IPS-20b (cell line): ENCODE measurements around the gene CELA3B.
"Not testable (repeated sequence)": the region's sequence is repeated elsewhere in the genome, so short reads cannot be mapped to it uniquely, and the experiment has no call there.

Experiments
- H3K27ac ChIP-seq: one replicate; pipeline ENCODE4 v1.5.1; 2013; ENCODE audit warnings: low read length
- H3K27me3 ChIP-seq: 2 replicates; pipeline ENCODE4 v1.6.1; 2013; ENCODE audit warnings: mild to moderate bottlenecking, low read length, inconsistent platforms; ENCODE audit not compliant: insufficient read depth
- H3K36me3 ChIP-seq: 2 replicates; pipeline ENCODE4 v1.6.1; 2013; ENCODE audit warnings: low read depth, mild to moderate bottlenecking, inconsistent platforms, low read length, moderate library complexity; ENCODE audit not compliant: insufficient read depth
- H3K4me1 ChIP-seq: 2 replicates; pipeline ENCODE4 v1.6.1; 2013; ENCODE audit warnings: mild to moderate bottlenecking, control low read depth, inconsistent platforms, low read length, moderate library complexity; ENCODE audit not compliant: insufficient read depth
- H3K4me3 ChIP-seq: 2 replicates; pipeline ENCODE4 v1.5.1; 2013; ENCODE audit warnings: mild to moderate bottlenecking, low read length, inconsistent platforms
- H3K9ac ChIP-seq: 2 replicates; pipeline ENCODE4 v1.6.1; 2013; ENCODE audit warnings: low read depth, mild to moderate bottlenecking, inconsistent platforms, low read length, moderate library complexity
- H3K9me3 ChIP-seq: 2 replicates; pipeline ENCODE4 v1.6.1; 2013; ENCODE audit warnings: mild to moderate bottlenecking, low read depth, low read length, inconsistent platforms; ENCODE audit not compliant: insufficient read depth

The CELA3B gene

GRCh38 chr1:22005261-22006149 is 28.7 kb downstream of the CELA3B start:
- not testable (repeated sequence) for H3K9ac ChIP-seq, H3K27ac ChIP-seq, H3K4me1 ChIP-seq, H3K9me3 ChIP-seq, H3K27me3 ChIP-seq, H3K4me3 ChIP-seq, H3K36me3 ChIP-seq

- H3K4me1 ChIP-seq, H3K9ac ChIP-seq, H3K27ac ChIP-seq, H3K9me3 ChIP-seq, H3K27me3 ChIP-seq, H3K36me3 ChIP-seq, H3K4me3 ChIP-seq: not testable (repeated sequence)
Observed at GRCh38 chr1:22006736-22007135, 29.9 kb downstream of the CELA3B start.

GRCh38 chr1:22007262-22007661 is 30.4 kb downstream of the CELA3B start:
- not testable (repeated sequence) for H3K36me3 ChIP-seq, H3K27me3 ChIP-seq, H3K9ac ChIP-seq, H3K4me3 ChIP-seq, H3K9me3 ChIP-seq, H3K27ac ChIP-seq, H3K4me1 ChIP-seq

GRCh38 chr1:22009566-22009965 is 32.7 kb downstream of the CELA3B start:
- H3K9me3 ChIP-seq = not testable (repeated sequence)

GRCh38 chr1:22012752-22013151 is 35.9 kb downstream of the CELA3B start:
- not testable (repeated sequence) for H3K27me3 ChIP-seq

More at GRCh38 chr1:22009566-22009965, 32.7 kb downstream of the CELA3B start:
- not testable (repeated sequence) for H3K4me1 ChIP-seq, H3K27me3 ChIP-seq, H3K4me3 ChIP-seq, H3K36me3 ChIP-seq, H3K9ac ChIP-seq, H3K27ac ChIP-seq

GRCh38 chr1:22014575-22015206 is 37.9 kb downstream of the CELA3B start:
- not testable (repeated sequence) for H3K9me3 ChIP-seq, H3K27ac ChIP-seq, H3K27me3 ChIP-seq, H3K4me1 ChIP-seq, H3K36me3 ChIP-seq, H3K9ac ChIP-seq, H3K4me3 ChIP-seq

More at GRCh38 chr1:22012752-22013151, 35.9 kb downstream of the CELA3B start:
- not testable (repeated sequence) for H3K4me3 ChIP-seq, H3K27ac ChIP-seq, H3K9me3 ChIP-seq, H3K4me1 ChIP-seq, H3K9ac ChIP-seq, H3K36me3 ChIP-seq

GRCh38 chr1:22018583-22019559 is 42.0 kb downstream of the CELA3B start:
- H3K9ac ChIP-seq = no peak overlapping the region
- peaks cover 4% of the 10 kb centered on the region; the same call in 1 of the 2 replicates for H3K4me1 ChIP-seq
- H3K4me3 ChIP-seq = no peak overlapping the region
- H3K27ac ChIP-seq = no peak overlapping the region
- no peaks in the 10 kb centered on the region for H3K9me3 ChIP-seq
- no peaks in the 10 kb centered on the region for H3K36me3 ChIP-seq
- H3K27me3 ChIP-seq = no peaks in the 10 kb centered on the region

- Histone ChIP-seq H3K36me3 (no peaks in the 10 kb centered on the region), H3K27ac (no peak overlapping the region), H3K9me3 (no peaks in the 10 kb centered on the region), H3K4me3 (no peak overlapping the region), H3K27me3 (no peaks in the 10 kb centered on the region), H3K9ac (no peak overlapping the region), H3K4me1 (peaks cover 9% of the 10 kb centered on the region)
Observed at GRCh38 chr1:22021061-22021460, 44.2 kb downstream of the CELA3B start.

GRCh38 chr1:22024485-22025367 is 47.9 kb downstream of the CELA3B start:
- peak overlapping the region; percentile 99 for H3K4me3 ChIP-seq
- H3K9ac ChIP-seq = peak overlapping the region; percentile 97; the same call in 1 of the 2 replicates

GRCh38 chr1:22025368-22026155 is 48.7 kb downstream of the CELA3B start:
- Histone ChIP-seq H3K27ac (peak overlapping the region; percentile 97), H3K36me3 (peaks cover 15% of the 10 kb centered on the region), H3K4me3 (peak overlapping the region; percentile 99), H3K4me1 (peaks cover 9% of the 10 kb centered on the region), H3K27me3 (no peaks in the 10 kb centered on the region), H3K9ac (peak overlapping the region; percentile 97), H3K9me3 (no peaks in the 10 kb centered on the region)

More at GRCh38 chr1:22024485-22025367, 47.9 kb downstream of the CELA3B start:
- Histone ChIP-seq H3K27me3 (no peaks in the 10 kb centered on the region), H3K36me3 (peaks cover 7% of the 10 kb centered on the region), H3K4me1 (peaks cover 9% of the 10 kb centered on the region), H3K9me3 (no peaks in the 10 kb centered on the region), H3K27ac (no peak overlapping the region)
